ENCODE data around the gene TMEM30B.

TMEM30B gene

DNA sequence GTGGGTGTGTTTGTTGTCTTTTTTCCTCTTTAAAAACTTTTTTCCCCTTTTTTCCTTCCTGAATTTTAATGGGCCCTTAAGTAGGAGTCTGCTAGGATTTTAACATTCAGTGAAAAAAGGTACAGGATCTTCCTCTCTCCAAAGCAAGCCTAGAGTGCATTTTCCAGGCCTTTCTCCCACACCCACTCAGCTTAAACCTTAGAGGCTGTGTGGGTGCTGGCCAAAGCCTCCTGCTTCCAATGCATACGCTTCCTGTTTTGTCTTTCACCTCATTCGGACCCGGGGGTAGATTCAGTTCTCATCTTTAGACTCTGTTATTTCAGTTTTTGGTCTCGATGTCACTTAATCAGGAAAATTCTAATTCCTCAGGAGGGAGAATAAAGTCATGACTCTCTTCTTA lies 51.2 kb downstream of the TMEM30B start:
- no peak for DNase-seq (ENCODE audit: low read depth in 2 of 2)
- H3K4me3 ChIP-seq (replicated peaks in 1 of 2; ENCODE audit: low read depth in 2 of 2, low read length in 2 of 2): no peak overlapping the region
- TF ChIP-seq, protein P1, sequence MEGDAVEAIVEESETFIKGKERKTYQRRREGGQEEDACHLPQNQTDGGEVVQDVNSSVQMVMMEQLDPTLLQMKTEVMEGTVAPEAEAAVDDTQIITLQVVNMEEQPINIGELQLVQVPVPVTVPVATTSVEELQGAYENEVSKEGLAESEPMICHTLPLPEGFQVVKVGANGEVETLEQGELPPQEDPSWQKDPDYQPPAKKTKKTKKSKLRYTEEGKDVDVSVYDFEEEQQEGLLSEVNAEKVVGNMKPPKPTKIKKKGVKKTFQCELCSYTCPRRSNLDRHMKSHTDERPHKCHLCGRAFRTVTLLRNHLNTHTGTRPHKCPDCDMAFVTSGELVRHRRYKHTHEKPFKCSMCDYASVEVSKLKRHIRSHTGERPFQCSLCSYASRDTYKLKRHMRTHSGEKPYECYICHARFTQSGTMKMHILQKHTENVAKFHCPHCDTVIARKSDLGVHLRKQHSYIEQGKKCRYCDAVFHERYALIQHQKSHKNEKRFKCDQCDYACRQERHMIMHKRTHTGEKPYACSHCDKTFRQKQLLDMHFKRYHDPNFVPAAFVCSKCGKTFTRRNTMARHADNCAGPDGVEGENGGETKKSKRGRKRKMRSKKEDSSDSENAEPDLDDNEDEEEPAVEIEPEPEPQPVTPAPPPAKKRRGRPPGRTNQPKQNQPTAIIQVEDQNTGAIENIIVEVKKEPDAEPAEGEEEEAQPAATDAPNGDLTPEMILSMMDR (IDR thresholded peaks at IDR 0.05; ENCODE audit: low read depth, low read length): no peak

GRCh38 chr14:61229475-61229888 lies 51.7 kb downstream of the TMEM30B start:
- TF ChIP-seq, protein P1 (IDR thresholded peaks at IDR 0.05; ENCODE audit: low read depth, low read length): no peak
- no peak for DNase-seq (ENCODE audit: low read depth in 2 of 2)

GRCh38 chr14:61227884-61228591 lies 53.1 kb downstream of the TMEM30B start:
- H3K4me3 ChIP-seq (replicated peaks in 1 of 2; ENCODE audit: low read depth in 2 of 2, low read length in 2 of 2): no peak overlapping the region
- TF ChIP-seq, protein P1 (IDR thresholded peaks at IDR 0.05; ENCODE audit: low read depth, low read length): no peak
- DNase-seq (ENCODE audit: low read depth in 2 of 2): no peak

More at GRCh38 chr14:61229475-61229888, 51.7 kb downstream of the TMEM30B start:
- no peak overlapping the region for H3K4me3 ChIP-seq (replicated peaks in 1 of 2; ENCODE audit: low read depth in 2 of 2, low read length in 2 of 2)

All from cardiac fibroblast (primary cell).